HK-2 (cell line): ENCODE data around the gene CUBN.
"Not testable (repeated sequence)": the region's sequence is repeated elsewhere in the genome, so short reads cannot be mapped to it uniquely, and the experiment has no call there.

Experiments used
- DNase-seq: peaks from one replicate; pipeline ENCODE4 v3.0.0-alpha.2; 2018; ENCODE audit not compliant: unreplicated experiment

CUBN gene

GRCh38 chr10:17141504-17142229, 12.1 kb upstream of the CUBN start:
- no peak for DNase-seq

GRCh38 chr10:17140386-17140761, 10.8 kb upstream of the CUBN start:
- no peak for DNase-seq

DNA sequence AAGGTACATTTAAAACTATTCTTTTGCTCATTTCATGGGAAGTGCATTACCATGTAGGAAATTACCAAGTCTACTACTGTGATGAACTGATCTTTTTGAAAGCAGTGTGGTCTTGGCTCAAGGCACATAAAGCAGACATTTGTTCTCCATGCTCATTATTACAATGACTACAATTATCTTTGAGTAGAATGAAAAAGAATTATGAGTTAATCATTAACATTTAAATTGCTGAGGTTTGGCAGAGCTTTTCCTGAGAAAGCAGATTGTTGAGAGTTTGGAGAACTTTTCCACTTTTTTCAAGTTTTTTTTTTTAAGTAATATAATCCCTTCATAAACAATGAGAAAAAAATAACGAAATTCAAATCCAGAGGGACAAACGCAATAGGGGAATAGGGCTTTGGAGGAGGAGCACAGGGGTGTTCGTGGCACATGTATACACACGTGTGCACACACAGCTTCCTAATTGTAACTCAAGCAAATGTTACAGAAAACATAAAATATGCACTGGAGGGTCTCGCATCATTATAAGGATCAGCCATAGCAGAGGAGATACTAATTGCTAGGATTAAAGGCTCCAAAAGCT, 8.9 kb upstream of the CUBN start:
- DNase-seq: no peak

DNA sequence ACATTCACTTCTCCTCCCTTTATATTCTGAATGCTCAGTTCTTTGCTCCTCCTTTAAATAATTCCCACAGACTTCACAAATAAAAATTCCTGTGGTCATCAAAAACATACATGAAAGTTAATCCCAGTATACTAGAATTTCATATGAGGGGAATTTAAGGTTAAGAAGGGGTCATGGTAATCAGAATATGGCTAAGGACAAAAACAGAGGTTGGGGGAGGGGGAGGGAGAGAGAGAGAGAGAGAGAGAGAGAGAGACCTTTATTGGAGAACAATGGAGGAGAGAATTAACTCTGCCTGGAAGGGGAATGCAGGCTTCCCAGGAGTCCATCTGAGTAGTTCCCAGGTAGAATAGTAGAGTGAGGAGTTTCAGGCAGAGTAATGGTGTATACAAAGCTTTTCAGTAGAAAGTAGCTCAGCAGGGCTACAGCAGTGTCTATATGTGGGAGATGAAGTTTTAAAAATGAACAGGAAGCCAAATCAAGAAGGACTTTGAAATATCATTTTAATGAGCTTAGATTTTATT, 5.2 kb upstream of the CUBN start:
- no peak for DNase-seq

GRCh38 chr10:17134282-17134681, 4.7 kb upstream of the CUBN start:
- DNase-seq: no peak

GRCh38 chr10:17128261-17128660, 1.4 kb downstream of the CUBN start:
- no peak for DNase-seq

GRCh38 chr10:17126327-17126726, 3.3 kb downstream of the CUBN start:
- no peak for DNase-seq

DNA sequence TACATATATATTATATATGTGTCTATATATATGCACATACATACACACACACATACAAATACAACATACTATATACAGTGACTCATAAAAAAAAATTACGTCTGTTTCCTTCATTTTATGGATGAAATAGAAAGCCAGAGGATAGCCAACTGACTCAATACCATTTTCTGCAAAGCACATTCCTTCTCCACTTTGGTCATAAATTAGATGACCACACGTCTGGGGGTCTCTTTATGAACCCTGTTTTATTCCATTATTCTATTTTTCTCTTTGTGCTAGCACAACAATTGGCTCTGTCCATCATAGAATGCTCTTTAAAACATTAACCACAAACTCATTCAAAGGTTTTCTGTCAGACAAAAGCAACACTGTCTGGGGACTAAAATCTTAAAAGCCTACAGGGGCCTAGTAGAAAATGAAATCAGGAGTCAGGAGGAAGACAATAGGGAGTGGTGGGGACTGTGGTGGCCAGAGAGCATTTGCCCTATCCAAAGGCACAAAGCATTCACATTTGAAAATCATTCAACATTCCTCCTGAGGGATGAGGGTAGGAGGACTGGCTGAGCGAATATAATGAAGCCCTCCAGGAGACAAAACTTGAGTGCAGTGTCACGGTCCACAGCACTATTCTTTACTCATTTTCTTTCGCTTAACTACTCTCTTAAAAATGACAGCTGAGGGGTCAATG, 4.3 kb downstream of the CUBN start:
- DNase-seq: no peak

GRCh38 chr10:17123961-17124360, 5.7 kb downstream of the CUBN start:
- DNase-seq: no peak

- no peak for DNase-seq
Measured at GRCh38 chr10:17122726-17123661, 6.6 kb downstream of the CUBN start.

DNA sequence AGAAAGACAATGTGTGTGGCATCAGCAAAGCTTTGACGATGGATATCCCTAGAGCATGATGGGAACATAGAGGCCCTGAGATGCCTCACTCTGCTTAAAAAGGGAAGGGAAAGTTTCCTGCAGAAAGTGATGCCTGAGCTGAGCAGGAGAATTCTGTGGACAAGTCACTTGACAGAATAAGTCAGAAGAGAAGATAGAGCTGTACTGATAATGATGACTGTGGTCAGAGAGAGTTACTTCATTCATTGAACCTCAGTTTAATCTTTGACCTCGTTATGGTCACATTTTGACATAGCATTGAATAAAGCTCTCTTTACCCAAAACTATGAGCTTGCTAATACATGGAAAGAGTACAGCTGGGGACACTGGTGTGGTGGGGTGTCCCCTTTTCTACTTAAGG, 7.6 kb downstream of the CUBN start:
- no peak for DNase-seq

DNA sequence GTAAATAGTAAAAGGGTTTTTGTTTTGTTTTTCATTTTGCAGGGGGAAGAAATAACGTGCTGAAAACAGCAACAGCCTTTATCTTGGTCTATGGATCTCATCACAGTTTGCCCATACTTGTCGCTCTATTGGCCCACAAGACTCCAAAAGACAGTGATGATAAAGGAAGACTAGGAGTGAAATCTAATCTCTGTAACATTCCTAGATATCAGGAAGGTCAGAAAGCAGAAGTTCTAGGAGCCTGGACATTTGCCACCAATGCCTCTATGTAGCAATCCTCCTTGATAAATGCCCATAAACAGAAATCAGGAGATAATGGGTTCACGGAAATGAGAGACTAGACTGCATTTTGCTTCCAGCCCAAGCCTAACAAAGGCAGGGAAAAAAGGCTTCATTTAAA, 8.9 kb downstream of the CUBN start:
- DNase-seq: no peak

- no peak for DNase-seq
Measured at GRCh38 chr10:17119845-17120244, 9.8 kb downstream of the CUBN start.

GRCh38 chr10:17116193-17116592, 13.4 kb downstream of the CUBN start:
- no peak for DNase-seq

GRCh38 chr10:17115683-17116082, 13.9 kb downstream of the CUBN start:
- DNase-seq: no peak

GRCh38 chr10:17114878-17115444, 14.7 kb downstream of the CUBN start:
- DNase-seq: not testable (repeated sequence)

- DNase-seq: no peak
Measured at GRCh38 chr10:17113889-17114540, 15.6 kb downstream of the CUBN start.

GRCh38 chr10:17113346-17113745, 16.3 kb downstream of the CUBN start:
- DNase-seq: no peak

GRCh38 chr10:17112566-17112965, 17.0 kb downstream of the CUBN start:
- DNase-seq: no peak

DNA sequence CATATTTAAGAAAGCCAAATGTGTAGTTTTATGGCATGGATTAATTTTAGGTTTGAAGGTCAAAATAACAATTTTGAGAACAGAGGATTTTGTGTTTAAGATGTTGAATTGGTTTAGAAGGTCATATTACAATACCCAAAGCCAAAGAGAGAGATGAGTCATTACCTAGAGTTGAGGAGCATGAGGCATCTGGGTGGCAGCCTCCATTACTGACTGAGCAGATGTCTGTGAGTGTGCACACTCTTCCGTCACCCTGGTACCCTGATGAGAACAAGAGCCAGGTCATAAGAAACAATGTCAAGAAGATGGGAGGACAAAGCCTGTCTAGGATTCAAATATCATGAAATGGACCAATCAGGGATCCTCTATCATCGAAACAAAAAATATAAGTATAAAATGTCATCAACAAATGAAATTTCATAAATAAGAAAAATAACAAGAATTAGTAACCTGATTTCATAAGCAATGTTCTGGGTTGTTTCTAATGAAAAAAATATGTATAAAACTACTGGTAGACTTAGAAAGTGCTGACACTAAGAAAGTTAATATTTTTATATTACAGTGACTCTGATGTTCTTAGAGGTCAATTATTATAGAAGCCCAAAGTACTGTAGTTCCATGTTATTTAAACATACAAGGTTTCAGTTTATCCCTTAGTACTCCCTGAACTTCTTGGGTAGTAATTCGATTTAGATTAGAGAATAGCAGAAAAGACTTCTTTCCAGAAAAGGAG, 20.0 kb downstream of the CUBN start:
- no peak for DNase-seq
